Endometrial microvascular endothelial cells (primary cell): ENCODE measurements around the gene DHPS. TPM values are rescaled to one million over a fixed set of nuclear protein-coding genes. Genes with fewer than 3 reads are reported as not detected.
"Not testable (repeated sequence)": the region's sequence is repeated elsewhere in the genome, so short reads cannot be mapped to it uniquely, and the experiment has no call there.

Experiments
- in situ Hi-C: cut with HindIII; loops from 2 replicates; pipeline ENCODE4 v1.10.0; 2017; ENCODE audit warnings: low sequenced_read_pairs, low pct_unique_long_range_greater_than_20kb; ENCODE audit errors: inconsistent ontology term
- total RNA-seq: library from RNA; depleted of rRNA; stranded (reverse); fragments of >200 nt; gene quantifications from one replicate; pipeline ENCODE4 v1.2.3, GENCODE V29; 2015; ENCODE audit errors: inconsistent ontology term

The DHPS gene
- 86.4 TPM for total RNA-seq

DNA sequence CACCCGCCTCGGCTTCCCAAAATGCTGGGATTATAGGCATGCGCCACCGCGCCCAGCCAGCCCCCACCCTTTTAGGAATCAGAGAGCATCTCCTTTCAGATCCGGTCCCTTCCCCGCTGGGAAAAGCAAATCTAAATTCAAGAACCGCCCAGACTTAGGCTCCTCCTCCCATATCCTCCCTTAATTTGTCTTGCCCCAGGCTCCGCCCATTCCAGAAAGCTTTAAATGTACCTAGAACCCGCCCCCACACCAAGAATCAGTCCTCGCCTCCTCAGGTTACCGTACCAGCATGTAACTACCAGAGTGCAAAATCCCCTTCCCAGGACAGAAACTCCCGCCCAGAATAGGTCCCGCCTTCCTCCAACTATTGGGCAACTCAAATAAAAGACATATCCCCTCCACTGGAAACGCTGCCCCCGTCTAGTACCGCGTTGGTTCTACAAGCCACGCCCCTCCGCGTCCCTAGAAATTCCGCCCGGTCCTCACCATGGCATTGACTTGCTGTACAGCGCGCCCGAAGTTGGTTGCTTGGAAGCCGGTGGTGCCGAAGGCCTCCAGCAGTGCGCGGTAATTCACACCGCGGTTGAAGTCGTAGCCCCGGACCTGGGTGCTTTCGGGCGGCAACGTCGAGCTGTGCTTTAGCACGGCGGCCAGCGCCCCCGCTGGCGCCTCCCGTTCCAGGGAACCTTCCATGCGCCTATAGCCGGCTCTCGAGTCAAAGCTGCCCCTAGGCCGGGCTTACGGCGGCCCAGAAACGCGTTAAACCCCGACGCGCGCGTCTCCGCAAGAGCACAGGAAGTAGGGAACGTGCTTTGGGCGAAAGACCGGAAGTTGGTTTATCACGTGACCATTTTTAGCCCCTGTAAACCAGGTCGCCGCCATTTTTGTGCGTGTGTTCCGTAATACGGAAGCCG lies at the start of gene DHPS:
Gene DHPS, minus strand, starts transcription at position 807 of the 914 bp plus-strand sequence. Its CDS starts 114 bp downstream, at position 693.
- in situ Hi-C loops = no loop called here

DNA sequence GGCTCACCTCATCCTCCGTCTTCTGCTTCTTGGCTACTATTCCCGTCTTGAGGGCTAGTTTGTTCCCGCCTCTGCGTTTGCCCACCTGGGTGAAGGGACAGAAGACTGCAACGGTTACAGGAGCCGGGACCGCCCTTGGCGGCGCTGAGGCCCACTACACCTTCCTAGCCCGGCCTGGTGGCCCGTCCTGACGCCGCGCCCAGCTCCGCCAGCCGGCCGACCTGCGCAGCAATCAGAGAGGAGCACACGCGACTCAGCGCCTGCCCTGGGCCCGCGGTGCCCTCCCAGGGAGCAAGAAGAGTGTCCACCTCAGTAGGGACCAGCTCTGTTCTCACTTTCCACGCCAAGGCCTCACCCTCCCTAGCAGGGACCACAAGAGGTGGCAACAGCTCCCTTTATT lies 49.7 kb upstream of the DHPS start:
- in situ Hi-C loops = no loop called here

DNA sequence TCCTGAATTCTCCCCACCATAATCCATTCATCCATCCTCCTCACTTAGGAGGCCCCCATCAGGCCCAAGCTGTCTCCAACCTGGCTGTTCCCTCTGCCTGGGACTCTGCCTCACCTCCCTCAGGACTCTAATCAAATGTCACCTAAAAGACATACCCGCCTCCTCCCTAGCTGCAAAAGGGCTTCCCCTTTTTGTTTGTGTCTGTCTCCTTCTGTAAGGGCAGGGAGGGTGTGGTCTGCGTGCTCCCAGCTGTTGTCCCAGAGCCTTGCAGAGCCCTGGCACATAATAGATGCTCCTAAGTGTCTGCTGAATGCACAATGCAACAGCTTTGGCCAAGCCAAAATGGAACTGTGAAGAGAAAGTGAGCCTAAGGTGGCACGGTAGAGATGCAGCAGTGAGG lies 48.4 kb upstream of the DHPS start:
- in situ Hi-C loops = no loop called here

DNA sequence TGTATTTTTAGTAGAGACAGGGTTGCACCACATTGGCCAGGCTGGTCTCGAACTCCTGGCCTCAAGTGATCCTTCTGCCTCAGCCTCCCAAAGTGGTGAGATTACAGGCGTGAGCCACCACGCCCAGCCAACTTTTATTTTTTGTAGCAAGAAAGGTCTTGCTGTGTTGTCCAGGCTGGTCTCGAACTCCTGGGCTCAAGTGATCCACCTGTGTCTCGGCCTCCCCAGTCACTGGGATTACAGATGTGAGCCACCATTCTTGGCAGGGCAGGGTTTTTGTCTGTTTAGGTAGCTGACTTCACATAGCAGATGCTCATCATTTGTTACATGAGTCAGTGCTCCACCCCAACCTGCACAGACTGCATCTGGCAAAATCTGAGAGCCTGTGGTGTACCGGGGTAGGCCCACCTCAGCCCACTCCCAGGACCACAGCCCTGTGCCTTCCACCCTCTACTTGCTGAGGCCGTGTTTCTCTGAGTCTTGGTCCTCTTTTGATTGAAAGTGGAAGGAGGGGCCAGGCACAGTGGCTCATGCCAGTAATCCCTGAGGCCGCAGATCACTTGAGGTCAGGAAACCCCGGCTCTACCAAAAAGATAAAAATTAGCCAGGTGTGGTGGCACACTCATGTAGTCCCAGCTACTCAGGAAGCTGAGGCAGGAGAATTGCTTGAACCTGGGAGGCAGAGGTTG lies 46.2 kb upstream of the DHPS start:
- in situ Hi-C loops = no loop called here

DNA sequence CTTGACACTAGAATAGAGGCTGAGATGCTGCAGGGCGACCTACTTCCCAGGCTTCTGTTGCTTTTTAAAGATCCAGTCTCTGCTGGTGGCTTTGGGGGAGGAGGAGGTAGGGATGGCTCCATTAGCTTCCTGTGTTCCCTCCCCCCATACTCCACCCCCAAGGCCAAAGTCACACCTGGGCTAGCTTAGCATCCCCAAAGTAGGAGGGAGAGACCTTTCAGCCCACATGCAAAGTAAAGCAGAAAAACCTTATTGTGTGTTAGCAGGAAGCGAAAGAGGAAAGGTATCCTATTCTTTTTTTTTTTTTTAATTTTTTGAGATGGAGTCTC lies 45.3 kb upstream of the DHPS start:
- in situ Hi-C loops = no loop called here

DNA sequence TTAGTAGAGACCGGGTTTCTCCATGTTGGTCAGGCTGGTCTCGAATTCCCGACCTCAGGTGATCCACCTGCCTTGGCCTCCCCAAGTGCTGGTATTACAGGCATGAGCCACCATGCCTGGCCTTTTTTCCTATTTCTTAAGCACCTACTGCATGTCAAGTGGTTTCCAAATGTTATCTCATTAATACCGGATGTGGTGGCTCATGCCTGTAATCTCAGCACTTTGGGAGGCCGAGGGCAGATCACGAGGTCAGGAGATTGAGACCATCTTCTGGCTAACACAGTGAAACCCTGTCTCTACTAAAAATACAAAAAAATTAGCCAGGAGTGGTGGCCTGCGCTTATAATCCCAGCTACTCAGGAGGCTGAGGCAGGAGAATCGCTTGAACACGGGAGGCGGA lies 43.9 kb upstream of the DHPS start:
- in situ Hi-C loops = not testable (repeated sequence)

DNA sequence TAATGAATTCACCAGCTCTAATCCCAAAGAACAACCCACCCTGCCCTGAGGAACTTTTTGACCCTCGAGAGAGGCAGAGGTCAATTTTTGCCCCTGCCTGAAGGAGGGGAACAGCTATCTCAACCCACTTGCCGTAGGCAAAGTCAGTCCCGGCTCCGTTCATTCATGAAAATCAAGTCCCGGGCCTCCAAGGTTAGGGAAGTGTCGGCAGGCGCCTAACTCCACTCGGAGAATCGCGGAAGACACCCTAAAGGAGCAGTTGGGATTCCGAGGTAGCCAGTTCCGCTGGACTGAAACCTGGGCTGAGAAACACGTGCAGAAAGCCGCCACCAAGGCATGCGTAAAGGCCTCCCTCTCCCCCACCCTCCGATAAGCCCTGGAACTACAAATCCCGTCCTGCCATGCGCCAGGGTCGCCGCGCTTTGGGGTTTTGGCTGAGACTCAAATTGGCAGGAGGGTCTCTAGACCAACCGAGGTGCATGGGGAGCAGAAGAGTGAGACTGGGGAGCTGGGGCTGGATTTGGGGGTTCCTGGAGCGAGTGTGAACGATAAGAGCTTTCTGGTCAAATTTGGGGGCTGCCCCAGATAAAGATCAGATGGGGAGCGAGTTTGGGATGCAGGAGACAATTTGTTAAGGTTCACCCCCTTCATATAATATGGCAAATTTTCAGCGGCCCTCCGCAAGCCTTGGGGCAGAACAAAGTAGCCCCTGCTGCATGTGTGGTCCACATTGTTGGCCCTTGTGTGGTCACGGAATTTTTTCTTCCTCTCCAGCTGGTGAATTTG lies 42.2 kb upstream of the DHPS start, which contains the start of gene TNPO2:
Gene TNPO2, minus strand, starts transcription at position 292 of the 786 bp plus-strand sequence. CDS start 2,955 bp downstream, outside the sequence.
- in situ Hi-C loops = no loop called here

DNA sequence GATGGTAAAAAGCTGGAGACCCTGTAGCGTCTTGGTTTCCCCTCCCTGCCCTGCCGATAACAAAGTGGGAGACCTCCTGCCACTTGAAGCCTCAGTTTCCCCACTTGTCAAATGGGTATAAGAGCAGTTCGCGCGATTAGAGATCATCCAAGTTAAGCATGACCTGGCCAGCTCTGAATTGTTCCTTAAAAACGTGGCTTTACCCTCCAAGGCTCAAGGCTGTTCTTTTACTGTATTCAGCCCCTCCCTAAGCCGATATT lies 41.6 kb upstream of the DHPS start:
- in situ Hi-C loops = no loop called here

DNA sequence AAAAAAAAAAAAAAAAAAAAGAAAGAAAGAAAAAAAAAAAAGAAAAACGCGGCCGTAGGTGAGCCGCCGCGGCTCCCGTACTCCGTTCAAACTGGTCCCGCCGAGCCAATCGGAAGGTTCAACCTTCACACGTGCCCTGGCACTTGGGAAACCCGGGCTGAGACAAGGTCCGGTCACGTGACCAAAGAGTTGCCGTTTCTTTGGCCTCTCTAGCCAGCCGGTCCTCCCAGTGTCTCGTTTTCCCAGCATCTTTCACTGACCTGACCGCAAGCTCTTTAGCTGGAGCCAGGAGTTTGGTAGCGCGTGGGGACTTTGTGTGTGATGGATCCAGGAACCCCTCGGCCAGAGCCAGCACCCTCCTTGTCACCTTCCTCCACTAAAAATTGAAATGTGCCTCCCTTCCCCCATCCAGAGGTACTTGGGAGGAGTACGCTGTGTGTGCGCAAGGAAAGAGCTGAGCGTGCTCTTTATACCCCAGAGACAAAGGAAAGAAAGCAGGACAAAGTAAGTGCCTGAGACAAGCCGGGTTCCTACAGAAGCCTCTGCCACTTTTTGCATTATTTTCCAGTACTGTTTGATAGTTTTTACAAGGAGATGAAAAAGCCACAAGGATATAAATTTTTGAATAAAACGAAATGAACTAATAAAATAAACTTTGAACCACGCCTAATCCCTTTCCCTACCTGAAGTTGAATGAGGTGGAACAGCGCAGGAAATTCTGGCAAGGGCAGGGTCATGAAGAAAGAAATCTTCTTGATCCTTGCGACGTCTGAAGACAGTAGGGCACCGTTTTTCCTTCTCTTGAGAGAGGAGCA lies 41.1 kb upstream of the DHPS start:
- in situ Hi-C loops = no loop called here

DNA sequence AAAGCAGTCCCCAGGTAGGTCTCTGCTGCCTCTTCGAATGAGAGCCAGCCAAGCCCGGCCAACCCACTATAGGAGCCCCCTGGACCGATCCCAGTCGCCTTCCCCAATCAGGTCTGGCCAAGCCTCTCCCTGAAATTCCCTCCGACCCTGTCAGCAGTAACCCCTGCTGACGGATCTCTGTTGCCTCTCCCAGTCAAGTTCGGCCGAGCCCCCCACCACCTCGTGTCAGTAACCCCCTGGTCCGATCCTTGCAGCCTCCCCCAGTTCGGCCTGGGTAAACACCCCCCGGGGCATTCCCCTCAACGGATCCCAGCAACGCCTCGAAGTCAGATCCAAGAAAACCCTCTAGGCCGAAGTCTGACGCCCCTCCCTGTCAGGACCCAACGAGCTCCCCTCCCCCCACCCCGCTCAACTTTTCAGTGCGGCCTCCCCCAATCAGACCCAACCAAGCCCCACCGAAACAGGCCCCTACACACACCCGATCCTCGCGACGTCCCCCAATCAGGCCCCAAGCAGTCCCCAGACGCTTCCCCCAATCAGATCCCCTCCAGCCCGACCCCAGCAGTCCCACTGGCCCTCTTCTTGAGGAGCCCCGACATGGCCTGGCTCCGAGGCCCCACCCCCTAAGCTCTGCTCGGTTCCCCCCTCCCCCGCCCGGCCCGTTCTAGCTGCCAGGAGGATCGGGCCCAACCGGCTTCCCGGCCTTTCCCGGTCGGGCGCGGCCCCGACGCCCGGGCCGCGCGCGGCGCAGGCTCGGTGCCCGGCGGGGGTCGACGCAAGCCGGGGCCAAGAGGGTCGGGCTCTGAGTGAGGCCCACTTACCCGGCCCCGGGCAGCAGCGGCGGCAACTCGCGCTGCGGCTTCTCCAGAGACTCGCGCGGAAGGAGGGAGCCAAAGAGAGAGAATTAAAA lies 40.2 kb upstream of the DHPS start:
- in situ Hi-C loops = no loop called here

DNA sequence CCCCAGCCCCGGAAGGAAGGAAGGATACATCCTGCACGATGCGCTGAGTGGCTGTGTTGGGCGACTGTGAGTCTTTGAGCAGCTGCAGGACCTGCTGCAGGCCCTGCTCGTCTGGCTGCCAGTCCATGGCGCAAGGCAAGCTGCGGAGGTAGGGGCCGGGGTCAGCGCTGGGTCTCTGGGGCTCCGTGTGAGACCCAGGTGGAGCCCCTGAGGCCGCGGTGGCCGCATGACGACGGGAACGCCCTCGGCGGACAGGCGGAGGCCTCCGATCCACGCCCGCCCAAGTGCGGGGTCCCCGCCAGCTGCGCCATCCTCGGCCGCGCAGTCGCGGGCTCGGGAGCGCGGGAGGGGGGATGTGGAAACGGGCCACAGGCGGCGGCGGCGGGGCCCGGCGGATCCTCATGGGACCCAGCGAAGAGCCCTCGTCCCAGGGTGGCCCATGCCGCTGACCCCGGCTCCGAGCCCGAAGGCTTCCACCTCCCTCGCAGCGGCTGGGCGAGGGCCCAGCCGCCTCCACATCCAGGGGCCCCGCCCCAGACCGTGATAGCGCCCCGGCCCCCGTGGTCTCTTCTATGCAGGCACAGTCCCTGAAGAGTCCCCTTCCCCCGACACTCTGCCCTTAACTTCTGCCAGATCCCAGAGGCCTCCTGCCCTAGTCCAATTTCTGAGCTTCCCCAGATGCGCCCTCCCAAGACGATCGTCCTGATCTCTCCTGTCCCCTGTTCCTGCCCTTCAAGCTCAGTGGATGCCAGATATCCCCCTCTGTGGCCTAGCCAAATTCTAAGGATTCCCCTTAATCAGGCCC lies 39.4 kb upstream of the DHPS start:
- in situ Hi-C loops = no loop called here

DNA sequence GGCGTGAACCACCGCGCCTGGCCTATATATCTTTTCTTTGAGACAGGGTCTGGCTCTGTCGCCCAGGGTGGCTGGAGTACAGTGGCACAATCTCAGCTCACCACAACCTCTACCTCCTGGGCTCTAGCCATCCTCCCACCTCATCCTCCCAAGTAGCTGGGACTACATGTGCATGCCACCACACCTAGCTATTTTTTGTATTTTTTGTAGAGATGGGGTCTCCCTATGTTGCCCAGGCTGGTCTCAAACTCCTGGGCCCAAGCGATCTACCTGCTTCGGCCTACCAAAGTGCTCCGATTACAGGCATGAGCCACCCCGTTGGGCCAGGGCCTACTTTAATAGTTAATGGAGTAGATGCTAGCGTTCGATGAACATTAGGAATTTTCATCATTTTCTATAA lies 38.6 kb upstream of the DHPS start:
- in situ Hi-C loops = no loop called here

DNA sequence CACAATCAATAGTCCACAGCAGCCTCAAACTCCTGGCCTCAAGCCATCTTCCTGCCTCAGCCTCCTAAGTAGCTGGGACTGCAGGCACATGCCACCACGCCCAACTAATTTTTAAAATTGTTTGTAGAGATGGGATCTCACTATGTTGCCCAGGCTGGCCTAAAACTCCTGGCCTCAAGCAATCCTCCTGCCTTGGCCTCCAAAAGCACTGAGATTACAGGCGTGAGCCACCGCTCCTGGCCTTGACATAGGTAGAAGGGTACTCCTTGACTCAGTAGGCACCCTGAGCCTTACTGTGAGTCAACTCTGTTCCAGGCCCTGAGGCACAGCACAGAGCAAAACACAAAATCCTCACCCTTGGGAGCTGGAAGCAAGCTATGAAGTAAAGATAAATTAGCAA lies 34.2 kb upstream of the DHPS start:
- in situ Hi-C loops = no loop called here

DNA sequence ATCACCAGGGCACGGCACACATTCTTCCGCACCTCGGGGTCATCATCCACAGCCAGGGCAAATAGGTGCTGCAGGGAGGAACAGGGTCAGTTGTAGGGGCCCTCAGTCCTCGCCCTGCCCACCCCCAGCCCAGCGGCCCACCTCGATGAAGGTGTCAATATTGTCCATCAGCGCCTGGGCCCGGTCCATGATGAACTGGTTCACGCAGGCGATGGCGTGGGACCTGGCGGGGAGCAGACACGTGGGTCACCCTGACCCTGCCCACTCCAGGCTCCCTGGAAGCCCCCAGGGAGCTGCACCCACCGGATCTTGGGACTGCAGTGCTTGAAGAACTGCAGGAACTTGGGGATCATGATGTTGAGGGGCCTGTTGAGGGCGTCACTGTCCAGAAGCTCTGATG lies 33.4 kb upstream of the DHPS start:
- in situ Hi-C loops = no loop called here

DNA sequence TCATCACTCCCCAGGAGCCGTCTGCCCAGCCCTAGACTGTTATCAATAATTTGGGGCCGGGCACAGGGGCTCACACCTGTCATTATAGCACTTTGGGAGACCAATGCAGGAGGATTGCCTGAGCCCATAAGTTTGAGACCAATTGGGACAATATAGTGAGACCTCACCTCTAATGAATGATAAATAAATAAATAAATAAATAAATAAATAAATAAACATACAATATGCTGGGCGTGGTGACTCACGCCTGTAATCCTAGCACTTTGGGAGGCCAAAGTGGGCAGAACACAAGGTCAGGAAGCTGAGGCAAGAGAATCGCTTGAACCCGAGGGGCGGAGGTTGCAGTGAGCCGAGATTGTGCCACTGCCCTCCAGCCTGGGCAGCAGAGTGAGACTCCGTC lies 31.6 kb upstream of the DHPS start:
- in situ Hi-C loops = not testable (repeated sequence)

DNA sequence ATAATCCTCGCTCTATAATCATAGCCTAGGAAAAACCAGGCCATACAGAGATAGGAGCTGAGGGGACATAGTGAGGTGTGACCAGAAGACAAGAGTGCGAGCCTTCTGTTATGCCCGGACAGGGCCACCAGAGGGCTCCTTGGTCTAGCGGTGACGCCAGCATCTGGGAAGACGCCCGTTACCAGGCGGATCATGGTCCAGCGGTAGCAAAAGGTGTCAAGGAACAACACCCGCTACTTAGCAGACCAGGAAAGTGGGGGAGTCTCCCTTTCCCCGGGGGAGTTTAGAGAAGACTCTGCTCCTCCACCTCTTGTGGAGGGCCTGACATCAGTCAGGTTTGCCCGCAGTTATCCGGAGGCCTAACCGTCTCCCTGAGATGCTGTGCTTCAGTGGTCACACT lies 30.4 kb upstream of the DHPS start:
- in situ Hi-C loops = not testable (repeated sequence)

DNA sequence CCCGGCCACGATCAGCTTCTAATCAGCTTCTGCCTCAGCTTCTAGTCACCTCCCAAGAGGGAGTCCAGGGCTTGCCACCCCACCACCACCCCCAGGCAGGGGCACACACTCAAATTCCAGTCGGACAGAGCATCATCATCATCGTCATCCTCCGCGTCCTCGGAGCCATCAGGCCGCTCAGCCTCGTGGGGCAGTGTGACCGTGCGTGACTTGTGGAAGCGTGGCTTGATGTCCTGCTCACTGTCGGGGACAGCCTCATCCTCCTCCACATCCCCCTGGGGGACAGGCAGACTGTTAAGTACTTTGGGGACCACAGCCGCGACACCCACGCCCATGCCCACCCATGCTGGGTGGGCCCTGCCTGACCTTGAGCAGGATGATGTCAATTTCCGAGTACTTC lies 29.5 kb upstream of the DHPS start:
- in situ Hi-C loops = no loop called here
